Endodermal cell (in vitro differentiated cells): ENCODE results near the gene DOCK2. TPM values are rescaled to one million over a fixed set of nuclear protein-coding genes. Genes with fewer than 3 reads are reported as not detected.

Source experiments
- DNase-seq: peaks from one replicate; pipeline ENCODE4 v3.0.0-alpha.2; 2017
- H3K27ac ChIP-seq: 2 replicates; pipeline ENCODE4 v1.5.1; 2013; ENCODE audit warnings: mild to moderate bottlenecking, low read depth, low read length, moderate library complexity
- H3K27me3 ChIP-seq: 2 replicates; pipeline ENCODE4 v1.6.1; 2013; ENCODE audit warnings: mild to moderate bottlenecking, low read length, moderate library complexity; ENCODE audit not compliant: insufficient read depth, control insufficient read depth, poor library complexity, severe bottlenecking
- H3K36me3 ChIP-seq: 2 replicates; pipeline ENCODE4 v1.7.0; 2013; ENCODE audit warnings: mild to moderate bottlenecking, low read length, moderate library complexity; ENCODE audit not compliant: control insufficient read depth, insufficient read depth
- H3K4me1 ChIP-seq: one replicate; pipeline ENCODE4 v1.7.0; 2013; ENCODE audit warnings: low read length; ENCODE audit not compliant: control insufficient read depth, insufficient read depth
- H3K4me3 ChIP-seq: 2 replicates; pipeline ENCODE4 v1.5.1; 2013; ENCODE audit warnings: mild to moderate bottlenecking, low read length, moderate library complexity
- H3K9ac ChIP-seq: 2 replicates; pipeline ENCODE4 v1.6.1; 2013; ENCODE audit warnings: mild to moderate bottlenecking, low read length, moderate library complexity; ENCODE audit not compliant: poor library complexity, severe bottlenecking; ENCODE audit errors: extremely low read depth
- H3K9me3 ChIP-seq: 2 replicates; pipeline ENCODE4 v1.6.1; 2013; ENCODE audit warnings: mild to moderate bottlenecking, low read length, moderate library complexity; ENCODE audit not compliant: control insufficient read depth
- H3K27ac Mint-ChIP-seq: 2 replicates; pipeline ENCODE4 v1.8.0; 2020; ENCODE audit warnings: mixed read lengths
- H3K27me3 Mint-ChIP-seq: 2 replicates; pipeline ENCODE4 v1.8.0; 2021; ENCODE audit warnings: mild to moderate bottlenecking, mixed read lengths; ENCODE audit not compliant: insufficient read depth
- H3K36me3 Mint-ChIP-seq: 2 replicates; pipeline ENCODE4 v1.8.0; 2020; ENCODE audit warnings: low read depth, mixed read lengths
- H3K4me1 Mint-ChIP-seq: 2 replicates; pipeline ENCODE4 v1.8.0; 2020; ENCODE audit warnings: mixed read lengths
- H3K4me3 Mint-ChIP-seq: 2 replicates; pipeline ENCODE4 v1.8.0; 2020; ENCODE audit warnings: mild to moderate bottlenecking, moderate library complexity, mixed read lengths
- H3K9me3 Mint-ChIP-seq: 2 replicates; pipeline ENCODE4 v1.8.0; 2020; ENCODE audit warnings: mild to moderate bottlenecking, mixed read lengths
- CTCF ChIP-seq: fragments of 200-600 bp; sonication (generic); conservative IDR thresholded peaks from 2 replicates; pipeline ENCODE4 v1.5.0; 2021; ENCODE audit warnings: antibody characterized with exemption, mild to moderate bottlenecking
- WGBS, 2 experiments: methylation state at CpG; one replicate each; pipeline versions ENCODE4 v1.1.5 to v1.1.7; 2013; ENCODE audit warnings: missing lambda C conversion rate in 2 of 2, mixed read lengths in 1 of 2; ENCODE audit not compliant: insufficient coverage in 1 of 2, insufficient read length in 1 of 2; 5-methylcytosine and 5-hydroxymethylcytosine counted together
- total RNA-seq, 2 donors: library from RNA; stranded (reverse); fragmentation: NEBNext Ultra II Directional in 1 of 2; extraction: Animal tissue kit (Norgen Biotek cat#: 25700) in 1 of 2; gene quantifications; 2 replicates in 1 of 2; 3 replicates in 1 of 2; pipeline ENCODE4 v1.2.1, GENCODE V29; 2021

DOCK2 gene
- total RNA-seq, 2 donors from 2014 or later, result 2.6 to 3.9 TPM

DNA sequence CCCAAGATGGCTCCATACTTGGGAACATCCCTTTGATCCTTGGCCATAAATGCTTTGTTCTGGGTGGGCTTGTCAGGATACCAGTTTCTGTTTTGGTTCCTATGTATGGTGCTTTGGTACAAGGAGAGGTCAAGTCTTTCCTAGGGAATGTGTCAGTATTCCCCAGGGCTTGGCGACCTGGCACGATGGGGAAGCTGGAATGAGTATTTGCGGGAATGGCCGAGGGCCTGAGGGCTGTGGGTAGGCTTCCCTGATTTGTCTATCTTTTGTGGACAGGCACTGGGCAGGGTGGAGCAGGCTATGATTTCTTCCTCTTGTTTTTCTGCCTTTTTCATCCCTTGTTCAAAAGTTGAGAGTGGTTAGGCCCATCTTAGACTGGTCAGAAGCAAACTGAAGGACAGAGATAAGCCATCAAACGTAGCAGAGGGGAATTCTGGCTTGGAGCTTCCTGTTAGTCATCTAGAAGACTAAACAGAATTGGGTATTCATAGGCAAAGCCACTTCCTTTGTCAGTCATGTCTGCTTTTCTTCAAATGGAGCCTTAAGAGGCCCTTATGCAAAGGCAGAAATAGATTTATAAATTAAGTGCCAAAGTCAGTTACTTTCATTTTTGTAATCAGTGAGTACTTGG is 13.7 kb downstream of the DOCK2 start:
- Mint-ChIP-seq H3K36me3 (no peaks in the 10 kb centered on the region), H3K4me1 (peaks cover 28% of the 10 kb centered on the region), H3K27ac (no peak overlapping the region), H3K27me3 (peaks cover 3% of the 10 kb centered on the region), H3K4me3 (no peak overlapping the region), H3K9me3 (no peaks in the 10 kb centered on the region)
- DNase-seq, result no peak
- no peaks in the 10 kb centered on the region for H3K27me3 ChIP-seq
- H3K4me1 ChIP-seq, result peaks cover 3% of the 10 kb centered on the region
- no peak overlapping the region for H3K4me3 ChIP-seq
- 75 to 92% methylated on average over 1 to 5 of the region's 5 CpGs for WGBS, 2 experiments
- H3K27ac ChIP-seq, result no peak overlapping the region
- no peaks in the 10 kb centered on the region for H3K36me3 ChIP-seq
- TF ChIP-seq CTCF, result no peak
- no peaks in the 10 kb centered on the region for H3K9me3 ChIP-seq
- no peak overlapping the region for H3K9ac ChIP-seq

GRCh38 chr5:169651526-169651925 is 14.5 kb downstream of the DOCK2 start:
- no peak overlapping the region for H3K27ac Mint-ChIP-seq
- H3K27me3 Mint-ChIP-seq, result peaks cover 3% of the 10 kb centered on the region
- H3K36me3 ChIP-seq, result no peaks in the 10 kb centered on the region
- no peak overlapping the region for H3K4me3 ChIP-seq
- no peak for DNase-seq
- H3K4me1 ChIP-seq, result peaks cover 3% of the 10 kb centered on the region
- no peak overlapping the region for H3K9ac ChIP-seq
- 85 to 97% methylated on average over 4 to 5 of the region's 5 CpGs for WGBS, 2 experiments
- H3K27ac ChIP-seq, result no peak overlapping the region
- no peaks in the 10 kb centered on the region for H3K27me3 ChIP-seq
- H3K9me3 ChIP-seq, result no peaks in the 10 kb centered on the region
- H3K9me3 Mint-ChIP-seq, result no peaks in the 10 kb centered on the region
- peaks cover 28% of the 10 kb centered on the region for H3K4me1 Mint-ChIP-seq
- H3K36me3 Mint-ChIP-seq, result no peaks in the 10 kb centered on the region
- H3K4me3 Mint-ChIP-seq, result no peak overlapping the region
- TF ChIP-seq CTCF, result no peak

DNA sequence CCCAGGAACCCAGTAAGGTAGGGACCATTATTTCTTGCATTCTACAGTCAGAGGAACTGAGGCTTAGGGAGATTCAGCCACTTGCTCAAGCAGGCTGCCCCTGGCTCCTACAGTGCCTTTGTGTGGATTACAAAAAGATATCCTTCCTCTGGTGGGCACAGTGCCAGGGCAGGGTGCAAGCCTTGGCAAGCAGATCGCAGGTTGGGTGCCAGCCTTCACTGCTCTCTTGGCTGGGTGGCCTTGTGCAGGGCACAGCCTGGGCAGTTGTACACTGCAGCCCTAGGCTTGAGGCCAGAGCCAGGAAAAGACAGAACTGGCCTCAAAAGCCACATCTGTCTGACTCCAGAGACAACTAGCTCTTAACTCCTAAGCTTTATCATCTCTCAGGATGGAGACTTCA is 15.0 kb downstream of the DOCK2 start:
- Histone ChIP-seq H3K36me3 (no peaks in the 10 kb centered on the region), H3K9ac (no peak overlapping the region), H3K4me1 (peaks cover 3% of the 10 kb centered on the region), H3K27ac (no peak overlapping the region), H3K9me3 (no peaks in the 10 kb centered on the region), H3K27me3 (no peaks in the 10 kb centered on the region), H3K4me3 (no peak overlapping the region)
- peaks cover 28% of the 10 kb centered on the region for H3K4me1 Mint-ChIP-seq
- no peak overlapping the region for H3K4me3 Mint-ChIP-seq
- no peak overlapping the region for H3K27ac Mint-ChIP-seq
- TF ChIP-seq CTCF, result no peak
- no peaks in the 10 kb centered on the region for H3K9me3 Mint-ChIP-seq
- H3K36me3 Mint-ChIP-seq, result no peaks in the 10 kb centered on the region
- 92 to 100% methylated on average over 1 of the region's 1 CpG for WGBS, 2 experiments
- DNase-seq, result no peak
- peaks cover 3% of the 10 kb centered on the region for H3K27me3 Mint-ChIP-seq
